ENCODE results near the gene PAX3. TPM values are rescaled to one million over a fixed set of nuclear protein-coding genes. Genes with fewer than 3 reads are reported as not detected.
A peak's percentile ranks its signal among the peaks of the same experiment; 100 is the strongest.

The PAX3 gene
- total RNA-seq, 4 donors from 2014 or later: 2.7 to 4.5 (median 3.6) TPM

- TF ChIP-seq POLR2A (IDR thresholded peaks at IDR 0.05): no peak
- TF ChIP-seq, protein P1, sequence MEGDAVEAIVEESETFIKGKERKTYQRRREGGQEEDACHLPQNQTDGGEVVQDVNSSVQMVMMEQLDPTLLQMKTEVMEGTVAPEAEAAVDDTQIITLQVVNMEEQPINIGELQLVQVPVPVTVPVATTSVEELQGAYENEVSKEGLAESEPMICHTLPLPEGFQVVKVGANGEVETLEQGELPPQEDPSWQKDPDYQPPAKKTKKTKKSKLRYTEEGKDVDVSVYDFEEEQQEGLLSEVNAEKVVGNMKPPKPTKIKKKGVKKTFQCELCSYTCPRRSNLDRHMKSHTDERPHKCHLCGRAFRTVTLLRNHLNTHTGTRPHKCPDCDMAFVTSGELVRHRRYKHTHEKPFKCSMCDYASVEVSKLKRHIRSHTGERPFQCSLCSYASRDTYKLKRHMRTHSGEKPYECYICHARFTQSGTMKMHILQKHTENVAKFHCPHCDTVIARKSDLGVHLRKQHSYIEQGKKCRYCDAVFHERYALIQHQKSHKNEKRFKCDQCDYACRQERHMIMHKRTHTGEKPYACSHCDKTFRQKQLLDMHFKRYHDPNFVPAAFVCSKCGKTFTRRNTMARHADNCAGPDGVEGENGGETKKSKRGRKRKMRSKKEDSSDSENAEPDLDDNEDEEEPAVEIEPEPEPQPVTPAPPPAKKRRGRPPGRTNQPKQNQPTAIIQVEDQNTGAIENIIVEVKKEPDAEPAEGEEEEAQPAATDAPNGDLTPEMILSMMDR (IDR thresholded peaks at IDR 0.05 in 4 of 5, conservative IDR thresholded peaks at IDR 0.05 in 1 of 5): no peak
- peak overlapping the region in 2 of 4 donors; percentile 58 to 62 for H3K4me3 ChIP-seq
- no peak for DNase-seq
- no peaks in the 10 kb centered on the region for H3K36me3 ChIP-seq
- in situ Hi-C loops (cut with MboI; ENCODE audit: low sequenced_read_pairs in 4 of 4): no loop called here
- no peak for ATAC-seq
- H3K27ac ChIP-seq: no peak overlapping the region
- intact Hi-C loops (cut with DNase I; ENCODE audit: low total_unique reads): no loop called here
- peaks cover 84 to 88% (median 87%) of the 10 kb centered on the region in 3 donors for H3K27me3 ChIP-seq
- H3K9me3 ChIP-seq: no peaks in the 10 kb centered on the region
- peaks cover 0 to 7% of the 10 kb centered on the region in 2 donors for H3K4me1 ChIP-seq
Observed at GRCh38 chr2:222296911-222297599, 1.7 kb downstream of the PAX3 start.

GRCh38 chr2:222296311-222296741 lies 2.5 kb downstream of the PAX3 start:
- intact Hi-C loops (cut with DNase I; ENCODE audit: low total_unique reads): no loop called here
- Histone ChIP-seq H3K4me1 (peaks cover 0 to 7% of the 10 kb centered on the region in 2 donors), H3K4me3 (peak overlapping the region in 1 of 4 donors; percentile 39), H3K27ac (no peak overlapping the region), H3K27me3 (peaks cover 78 to 85% (median 81%) of the 10 kb centered on the region in 3 donors), H3K36me3 (no peaks in the 10 kb centered on the region), H3K9me3 (no peaks in the 10 kb centered on the region)
- DNase-seq (no peak), ATAC-seq (no peak)
- in situ Hi-C loops (cut with MboI; ENCODE audit: low sequenced_read_pairs in 4 of 4): no loop called here
- TF ChIP-seq, protein P1 (IDR thresholded peaks at IDR 0.05 in 4 of 5, conservative IDR thresholded peaks at IDR 0.05 in 1 of 5): no peak
- TF ChIP-seq POLR2A (IDR thresholded peaks at IDR 0.05): no peak

DNA sequence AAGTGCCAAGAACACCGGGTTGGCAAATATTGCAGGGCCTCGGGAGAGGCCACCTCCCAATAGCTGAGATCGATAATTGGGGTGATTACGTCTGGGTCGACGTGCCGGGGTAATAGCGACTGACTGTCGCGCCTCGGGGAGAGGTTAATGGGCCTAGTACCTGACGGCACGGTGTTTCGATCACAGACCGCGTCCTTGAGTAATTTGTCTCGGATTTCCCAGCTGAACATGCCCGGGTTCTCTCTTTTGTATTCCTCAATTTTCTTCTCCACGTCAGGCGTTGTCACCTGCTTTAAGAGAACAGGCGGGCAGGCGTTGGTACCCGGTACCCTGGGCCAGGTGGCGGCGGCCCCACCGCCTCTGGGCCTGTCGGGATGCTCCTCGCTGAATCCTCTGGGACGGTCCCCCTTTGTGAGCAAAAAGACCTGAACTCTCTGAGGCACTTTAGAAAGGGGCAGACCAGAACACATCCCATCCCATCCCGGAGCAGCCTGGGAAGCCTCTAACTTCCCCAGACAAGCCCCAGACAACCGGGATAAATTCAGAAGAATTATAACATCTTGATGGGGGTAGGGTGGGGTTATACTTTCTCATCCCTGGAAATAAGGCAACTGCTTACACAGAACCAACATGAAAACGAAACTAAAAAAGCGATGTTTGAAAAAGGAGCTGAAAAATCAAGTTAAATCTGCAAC lies 3.3 kb downstream of the PAX3 start:
- no peak for ATAC-seq
- Histone ChIP-seq H3K9me3 (no peaks in the 10 kb centered on the region), H3K27me3 (peaks cover 77 to 85% (median 79%) of the 10 kb centered on the region in 3 donors), H3K27ac (no peak overlapping the region), H3K4me1 (peaks cover 2 to 7% of the 10 kb centered on the region in 2 donors), H3K4me3 (peak overlapping the region in 2 of 4 donors; percentile 24 to 39), H3K36me3 (no peaks in the 10 kb centered on the region)
- no peak for DNase-seq
- in situ Hi-C loops (cut with MboI; ENCODE audit: low sequenced_read_pairs in 4 of 4) (no loop called here), intact Hi-C loops (cut with DNase I; ENCODE audit: low total_unique reads) (no loop called here)
- TF ChIP-seq, protein P1 (IDR thresholded peaks at IDR 0.05 in 4 of 5, conservative IDR thresholded peaks at IDR 0.05 in 1 of 5): no peak
- TF ChIP-seq POLR2A (IDR thresholded peaks at IDR 0.05): no peak

DNA sequence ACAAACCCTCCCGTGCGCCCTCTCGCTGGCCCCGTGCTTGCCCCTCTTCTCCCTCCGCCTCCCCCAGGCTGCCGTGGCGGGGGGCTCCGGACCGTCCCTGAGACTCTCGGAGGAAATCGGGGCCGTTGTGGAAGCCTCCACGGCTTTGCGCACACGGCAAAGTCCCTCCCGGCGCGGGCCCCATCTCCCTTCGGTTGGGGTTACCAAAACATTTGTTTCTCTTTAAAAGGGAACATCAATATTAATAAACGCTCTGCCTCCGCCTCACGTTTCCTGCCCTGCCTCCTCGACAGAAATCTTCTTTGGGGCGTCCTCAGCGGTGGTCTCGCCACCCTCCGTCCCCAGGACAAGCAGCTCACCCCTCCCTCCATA lies 3.8 kb downstream of the PAX3 start:
- DNase-seq (no peak), ATAC-seq (no peak)
- TF ChIP-seq, protein P1 (IDR thresholded peaks at IDR 0.05 in 4 of 5, conservative IDR thresholded peaks at IDR 0.05 in 1 of 5): no peak
- TF ChIP-seq POLR2A (IDR thresholded peaks at IDR 0.05): no peak
- in situ Hi-C loops (cut with MboI; ENCODE audit: low sequenced_read_pairs in 4 of 4) (no loop called here), intact Hi-C loops (cut with DNase I; ENCODE audit: low total_unique reads) (no loop called here)
- Histone ChIP-seq H3K9me3 (no peaks in the 10 kb centered on the region), H3K4me3 (peak overlapping the region in 3 of 4 donors; percentile 15 to 39 (median 24)), H3K27ac (no peak overlapping the region), H3K4me1 (peaks cover 6 to 7% of the 10 kb centered on the region in 2 donors), H3K36me3 (no peaks in the 10 kb centered on the region), H3K27me3 (peaks cover 77 to 85% (median 79%) of the 10 kb centered on the region in 3 donors)
